Measurements from ENCODE around the gene ZNF532.

GRCh38 chr18:58996696-58997095 lies 132.0 kb downstream of the ZNF532 start:
- TF ChIP-seq POLR2A (IDR thresholded peaks at IDR 0.05; ENCODE audit: low read length) (no peak), GATA1 (IDR thresholded peaks at IDR 0.05; ENCODE audit: low read depth, low read length) (no peak)

Measured in erythroblast (primary cell).